CD4-positive, CD25-positive, alpha-beta regulatory T cell (primary cell): ENCODE measurements around the gene ZSCAN22. TPM values are rescaled to one million over a fixed set of nuclear protein-coding genes. Genes with fewer than 3 reads are reported as not detected.
"Not testable (repeated sequence)": the region's sequence is repeated elsewhere in the genome, so short reads cannot be mapped to it uniquely, and the experiment has no call there.

Experiments
- ATAC-seq, 2 donors: fragments of 150-1000 bp; cut with Tn5 transposase; one replicate each; pipeline ENCODE4 v1.10.0; 2021; ENCODE audit warnings: low read depth in 2 of 2, moderate number of reproducible peaks in 2 of 2, moderate library complexity in 1 of 2
- DNase-seq, 3 donors: peaks; one replicate each; pipeline versions ENCODE4 v3.0.0 to v3.0.0-alpha.2; 2012 to 2022; ENCODE audit warnings: mixed read lengths in 1 of 3
- H3K27ac ChIP-seq: one replicate; pipeline ENCODE4 v1.7.0; 2013; ENCODE audit warnings: mild to moderate bottlenecking, low read length; ENCODE audit not compliant: insufficient read depth, poor library complexity, severe bottlenecking
- H3K27me3 ChIP-seq: one replicate; pipeline ENCODE4 v1.7.0; 2013; ENCODE audit warnings: low read length; ENCODE audit not compliant: control insufficient read depth, insufficient read depth
- H3K36me3 ChIP-seq: one replicate; pipeline ENCODE4 v1.7.0; 2013; ENCODE audit warnings: mild to moderate bottlenecking, low read length, moderate library complexity; ENCODE audit not compliant: control insufficient read depth, insufficient read depth
- H3K4me1 ChIP-seq: 2 replicates; pipeline ENCODE4 v1.7.0; 2013; ENCODE audit warnings: mild to moderate bottlenecking, low read length; ENCODE audit not compliant: insufficient read depth, control insufficient read depth, poor library complexity, severe bottlenecking
- H3K4me3 ChIP-seq: one replicate; pipeline ENCODE4 v1.7.0; 2013; ENCODE audit warnings: low read depth, mild to moderate bottlenecking, low read length, moderate library complexity
- H3K9me3 ChIP-seq, 2 experiments: 1 replicate in 1 of 2; 2 replicates in 1 of 2; pipeline ENCODE4 v1.7.0; 2013; ENCODE audit warnings: low read length in 2 of 2, mild to moderate bottlenecking in 1 of 2, moderate library complexity in 1 of 2; ENCODE audit not compliant: control insufficient read depth in 2 of 2
- H3K27ac Mint-ChIP-seq, 3 donors: one replicate each; pipeline ENCODE4 v1.8.0; 2020 to 2022; ENCODE audit warnings: mild to moderate bottlenecking in 3 of 3, mixed read lengths in 3 of 3, moderate library complexity in 2 of 3
- H3K27me3 Mint-ChIP-seq: one replicate; pipeline ENCODE4 v1.8.0; 2022; ENCODE audit warnings: mild to moderate bottlenecking, mixed read lengths
- H3K36me3 Mint-ChIP-seq: one replicate; pipeline ENCODE4 v1.8.0; 2020; ENCODE audit warnings: mixed read lengths
- H3K4me1 Mint-ChIP-seq, 4 donors: one replicate each; pipeline ENCODE4 v1.8.0; 2020 to 2022; ENCODE audit warnings: mixed read lengths in 4 of 4, mild to moderate bottlenecking in 1 of 4
- H3K4me3 Mint-ChIP-seq, 4 donors: one replicate each; pipeline ENCODE4 v1.8.0; 2020 to 2022; ENCODE audit warnings: mild to moderate bottlenecking in 4 of 4, mixed read lengths in 4 of 4, moderate library complexity in 3 of 4
- H3K9me3 Mint-ChIP-seq, 7 donors: one replicate each; pipeline ENCODE4 v1.8.0; 2020 to 2022; ENCODE audit warnings: mixed read lengths in 7 of 7, mild to moderate bottlenecking in 3 of 7, moderate library complexity in 2 of 7
- polyA plus RNA-seq, 4 donors: library from polyadenylated mRNA; unstranded; fragments of 300-500 nt; fragmentation: Illumina TruSeq; gene quantifications; one replicate each; pipeline ENCODE4 v1.2.3, GENCODE V29; 2021
- total RNA-seq: library from RNA; stranded (reverse); gene quantifications from one replicate; pipeline ENCODE4 v1.2.3, GENCODE V29; 2022

ZSCAN22 gene
- total and polyA plus RNA-seq, 5 donors from 2014 or later = 0.31 to 2.6 (median 2.1) TPM

DNA sequence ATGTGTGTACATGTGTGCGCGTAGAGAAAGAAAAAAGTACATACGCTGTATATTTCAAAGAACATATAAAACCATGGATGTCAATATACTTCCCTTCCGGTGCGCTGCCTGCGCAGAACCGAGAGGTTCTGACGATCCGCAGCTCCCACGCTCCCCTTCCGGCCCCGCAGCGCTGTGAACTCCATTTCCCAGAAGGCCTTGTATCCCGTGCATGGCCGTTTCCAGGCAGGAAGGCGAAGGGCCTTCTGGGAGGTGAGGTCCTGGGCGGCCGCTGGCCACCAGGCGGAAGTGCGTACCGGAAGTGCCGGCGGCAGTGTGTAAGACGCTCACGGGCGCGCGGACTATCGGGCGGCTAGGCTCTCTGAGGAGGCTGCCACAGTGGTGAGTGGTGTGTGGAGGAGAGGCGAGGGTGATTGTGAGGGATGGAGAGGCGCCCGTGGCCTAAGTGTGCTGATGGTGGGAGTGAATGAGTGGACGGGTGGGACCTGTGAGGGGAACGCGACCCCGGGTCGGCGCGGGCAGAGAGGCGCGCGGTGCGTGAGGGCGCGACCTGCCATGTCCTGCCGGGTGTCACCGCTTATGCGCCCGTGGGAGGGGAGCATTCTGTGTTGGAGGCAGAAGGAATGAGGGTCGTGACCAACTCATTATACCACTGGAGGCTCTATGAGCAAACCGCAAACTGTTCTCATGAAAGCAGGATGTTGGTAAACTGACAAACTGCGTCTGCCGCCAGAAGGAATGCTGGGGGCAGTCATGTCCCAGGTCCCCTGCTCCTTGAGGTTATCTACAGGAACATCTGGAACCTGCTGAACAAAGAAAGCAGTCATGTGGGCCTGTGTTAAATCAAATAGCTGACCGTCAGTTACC lies 21.5 kb upstream of the ZSCAN22 start, which contains the start of gene ERVK3-1:
ERVK3-1 (plus strand) TSS at position 313 of the 867 bp plus-strand sequence. CDS start 6,792 bp downstream, outside the sequence.
- Mint-ChIP-seq H3K4me3 (peak within 1 kb of the TSS; percentile 95 to 100 (median 98)), H3K9me3 (peaks cover 0 to 12% (median 0%) of the 10 kb centered on the region in 7 donors), H3K4me1 (peaks cover 12 to 61% (median 35%) of the 10 kb centered on the region in 4 donors), H3K27me3 (no peaks in the 10 kb centered on the region), H3K27ac (peak within 1 kb of the TSS; percentile 100), H3K36me3 (peaks cover 38% of the 10 kb centered on the region)
- peaks cover 2 to 4% of the 10 kb centered on the region in 2 experiments for H3K9me3 ChIP-seq
- peak within 1 kb of the TSS; percentile 92 for H3K27ac ChIP-seq
- H3K4me1 ChIP-seq = peaks cover 15% of the 10 kb centered on the region
- no peaks in the 10 kb centered on the region for H3K27me3 ChIP-seq
- H3K4me3 ChIP-seq = peak within 1 kb of the TSS; percentile 93
- ATAC-seq (peak; percentile 99), DNase-seq (peak; percentile 92 to 99 (median 94))
- peaks cover 32% of the 10 kb centered on the region for H3K36me3 ChIP-seq

GRCh38 chr19:58305932-58306323 lies 20.9 kb upstream of the ZSCAN22 start:
- H3K36me3 Mint-ChIP-seq = peaks cover 36% of the 10 kb centered on the region
- peak overlapping the region; percentile 92 for H3K27ac ChIP-seq
- H3K36me3 ChIP-seq = peaks cover 30% of the 10 kb centered on the region
- DNase-seq (no peak), ATAC-seq (no peak)
- peak overlapping the region; percentile 93 for H3K4me3 ChIP-seq
- peaks cover 0 to 8% (median 0%) of the 10 kb centered on the region in 7 donors for H3K9me3 Mint-ChIP-seq
- peak overlapping the region; percentile 100 for H3K27ac Mint-ChIP-seq
- H3K9me3 ChIP-seq = peaks cover 2 to 3% of the 10 kb centered on the region in 2 experiments
- peak overlapping the region; percentile 95 to 100 (median 98) for H3K4me3 Mint-ChIP-seq
- peaks cover 12 to 63% (median 35%) of the 10 kb centered on the region in 4 donors for H3K4me1 Mint-ChIP-seq
- no peaks in the 10 kb centered on the region for H3K27me3 Mint-ChIP-seq
- no peaks in the 10 kb centered on the region for H3K27me3 ChIP-seq
- H3K4me1 ChIP-seq = peaks cover 15% of the 10 kb centered on the region

DNA sequence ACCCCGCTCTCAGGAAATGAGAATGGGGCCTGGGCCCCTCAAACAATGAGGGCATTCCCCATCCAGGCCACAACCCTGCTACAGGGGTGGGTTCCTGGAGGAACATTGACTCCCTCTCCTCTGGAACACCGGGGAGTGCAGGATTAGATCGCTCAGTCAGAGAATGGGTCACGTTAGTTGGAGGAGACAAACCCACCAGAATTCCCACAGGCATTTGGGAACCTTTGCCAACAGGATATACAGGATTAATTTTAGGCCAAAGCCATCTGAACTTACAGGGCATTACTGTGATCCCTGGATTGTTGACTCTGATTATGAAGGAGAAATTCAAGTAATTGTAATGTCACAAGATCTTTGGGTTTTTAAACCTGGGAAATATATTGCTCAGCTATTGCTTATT lies 19.1 kb upstream of the ZSCAN22 start:
- peak overlapping the region in 1 of 3 donors; percentile 36 for H3K27ac Mint-ChIP-seq
- no peak for ATAC-seq

GRCh38 chr19:58310685-58311084 lies 16.1 kb upstream of the ZSCAN22 start:
- not testable (repeated sequence) for H3K4me1 ChIP-seq, H3K4me3 Mint-ChIP-seq, H3K9me3 Mint-ChIP-seq, ATAC-seq, H3K4me3 ChIP-seq, DNase-seq, H3K9me3 ChIP-seq, H3K27me3 ChIP-seq, H3K27ac ChIP-seq, H3K27me3 Mint-ChIP-seq
- H3K36me3 Mint-ChIP-seq = peaks cover 67% of the 10 kb centered on the region
- peaks cover 72% of the 10 kb centered on the region for H3K36me3 ChIP-seq
- H3K4me1 Mint-ChIP-seq = peaks cover 18 to 50% (median 29%) of the 10 kb centered on the region in 4 donors
- H3K27ac Mint-ChIP-seq = peak overlapping the region in 1 of 3 donors; percentile 69

More for the DNA sequence above, 19.1 kb upstream of the ZSCAN22 start:
- Histone ChIP-seq H3K9me3 (no peaks in the 10 kb centered on the region), H3K27me3 (no peaks in the 10 kb centered on the region), H3K4me1 (peaks cover 15% of the 10 kb centered on the region), H3K4me3 (no peak overlapping the region), H3K36me3 (peaks cover 48% of the 10 kb centered on the region), H3K27ac (no peak overlapping the region)
- Mint-ChIP-seq H3K27me3 (no peaks in the 10 kb centered on the region), H3K4me1 (peaks cover 13 to 65% (median 36%) of the 10 kb centered on the region in 4 donors), H3K9me3 (peaks cover 0 to 8% (median 0%) of the 10 kb centered on the region in 7 donors), H3K36me3 (peaks cover 50% of the 10 kb centered on the region), H3K4me3 (peak overlapping the region in 2 of 4 donors; percentile 33 to 68)
- no peak for DNase-seq

DNA sequence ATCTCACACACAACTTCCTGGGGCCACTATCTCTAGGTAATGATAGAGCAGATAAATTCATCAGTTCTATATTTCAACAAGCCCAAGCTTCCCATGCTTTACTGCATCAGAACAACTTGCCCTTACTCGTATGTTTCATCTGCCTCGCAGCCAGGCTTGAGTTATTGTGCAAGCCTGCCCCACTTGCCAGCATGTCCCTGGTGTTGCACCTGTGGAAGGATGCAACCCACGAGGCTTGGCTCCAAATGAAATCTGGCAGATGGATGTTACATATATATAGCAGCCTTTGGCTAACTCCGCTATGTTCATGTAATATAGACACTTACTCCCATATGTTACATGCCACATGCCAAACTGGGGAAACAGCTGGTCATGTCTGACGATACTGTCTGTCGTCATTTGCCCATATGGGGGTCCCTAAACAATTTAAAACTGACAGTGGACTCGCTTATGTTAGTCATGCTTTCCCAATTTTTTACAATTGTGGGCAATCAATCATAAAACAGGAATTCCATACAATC lies 15.4 kb upstream of the ZSCAN22 start:
- Mint-ChIP-seq H3K4me3 (no peak overlapping the region), H3K27ac (peak overlapping the region in 1 of 3 donors; percentile 80), H3K36me3 (peaks cover 67% of the 10 kb centered on the region), H3K27me3 (no peaks in the 10 kb centered on the region), H3K9me3 (peaks cover 0 to 4% (median 0%) of the 10 kb centered on the region in 7 donors), H3K4me1 (peaks cover 16 to 43% (median 23%) of the 10 kb centered on the region in 4 donors)
- ATAC-seq = no peak
- Histone ChIP-seq H3K4me1 (peaks cover 3% of the 10 kb centered on the region), H3K4me3 (no peak overlapping the region), H3K9me3 (peaks cover 0 to 2% of the 10 kb centered on the region in 2 experiments), H3K27me3 (no peaks in the 10 kb centered on the region), H3K36me3 (peaks cover 73% of the 10 kb centered on the region), H3K27ac (no peak overlapping the region)
- no peak for DNase-seq

GRCh38 chr19:58315580-58315979 lies 11.2 kb upstream of the ZSCAN22 start:
- H3K27ac Mint-ChIP-seq = peak overlapping the region in 1 of 3 donors; percentile 43
- H3K36me3 Mint-ChIP-seq = peaks cover 40% of the 10 kb centered on the region
- DNase-seq = no peak
- no peak for ATAC-seq
- Histone ChIP-seq H3K27ac (no peak overlapping the region), H3K4me1 (no peaks in the 10 kb centered on the region), H3K4me3 (no peak overlapping the region), H3K9me3 (peaks cover 0 to 2% of the 10 kb centered on the region in 2 experiments), H3K27me3 (no peaks in the 10 kb centered on the region), H3K36me3 (peaks cover 49% of the 10 kb centered on the region)
- no peaks in the 10 kb centered on the region for H3K27me3 Mint-ChIP-seq
- H3K9me3 Mint-ChIP-seq = peaks cover 0 to 2% (median 0%) of the 10 kb centered on the region in 7 donors
- peaks cover 0 to 9% (median 3%) of the 10 kb centered on the region in 4 donors for H3K4me1 Mint-ChIP-seq
- no peak overlapping the region for H3K4me3 Mint-ChIP-seq

DNA sequence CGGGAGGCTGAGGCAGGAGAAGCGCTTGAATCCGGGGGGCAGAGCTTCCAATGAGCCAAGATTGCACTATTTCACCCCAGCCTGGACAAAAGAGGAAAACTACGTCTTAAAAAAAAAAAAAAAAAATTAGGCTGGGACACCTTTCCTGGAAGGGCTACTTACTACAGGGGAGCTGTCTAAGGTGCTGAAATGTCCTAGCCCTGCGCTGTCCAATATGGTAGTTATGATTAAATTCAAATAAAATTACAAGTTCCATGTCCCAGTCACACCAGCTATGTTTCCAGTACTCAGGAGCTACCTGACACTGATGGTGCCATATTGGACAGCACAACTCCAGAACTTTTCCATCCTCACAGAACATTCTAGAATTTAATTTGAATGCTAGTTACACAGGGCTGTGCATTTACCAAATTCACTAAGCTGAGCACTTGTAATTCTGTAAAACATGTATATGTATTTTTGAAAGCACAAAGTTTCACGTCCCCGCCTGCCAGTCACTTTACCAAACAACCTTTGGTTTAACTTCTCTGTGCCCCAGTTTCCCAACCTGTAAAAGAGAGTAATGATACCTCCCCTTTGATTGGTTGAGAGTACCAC lies 9.2 kb upstream of the ZSCAN22 start:
- no peak overlapping the region for H3K27ac Mint-ChIP-seq
- no peak overlapping the region for H3K4me3 ChIP-seq
- H3K27me3 ChIP-seq = no peaks in the 10 kb centered on the region
- no peaks in the 10 kb centered on the region for H3K4me1 ChIP-seq
- H3K36me3 Mint-ChIP-seq = peaks cover 25% of the 10 kb centered on the region
- peaks cover 0 to 2% (median 0%) of the 10 kb centered on the region in 7 donors for H3K9me3 Mint-ChIP-seq
- no peaks in the 10 kb centered on the region for H3K27me3 Mint-ChIP-seq
- peaks cover 0 to 9% (median 0%) of the 10 kb centered on the region in 4 donors for H3K4me1 Mint-ChIP-seq
- peaks cover 33% of the 10 kb centered on the region for H3K36me3 ChIP-seq
- no peak overlapping the region for H3K27ac ChIP-seq
- H3K4me3 Mint-ChIP-seq = no peak overlapping the region
- DNase-seq (peak in 2 of 3 donors; percentile 10 to 34), ATAC-seq (no peak)
- H3K9me3 ChIP-seq = peaks cover 0 to 2% of the 10 kb centered on the region in 2 experiments
